HG03457 (cell line): ENCODE data around the gene CHST15.

ENCODE experiments used
- ATAC-seq: cut with Tn5 transposase; IDR thresholded peaks from one replicate; pipeline ENCODE4 v1.9.1; 2021; ENCODE audit warnings: moderate number of reproducible peaks; ENCODE audit not compliant: unreplicated experiment

The CHST15 gene

GRCh38 chr10:124066781-124067714 lies 26.4 kb downstream of the CHST15 start:
- ATAC-seq, result no peak

DNA sequence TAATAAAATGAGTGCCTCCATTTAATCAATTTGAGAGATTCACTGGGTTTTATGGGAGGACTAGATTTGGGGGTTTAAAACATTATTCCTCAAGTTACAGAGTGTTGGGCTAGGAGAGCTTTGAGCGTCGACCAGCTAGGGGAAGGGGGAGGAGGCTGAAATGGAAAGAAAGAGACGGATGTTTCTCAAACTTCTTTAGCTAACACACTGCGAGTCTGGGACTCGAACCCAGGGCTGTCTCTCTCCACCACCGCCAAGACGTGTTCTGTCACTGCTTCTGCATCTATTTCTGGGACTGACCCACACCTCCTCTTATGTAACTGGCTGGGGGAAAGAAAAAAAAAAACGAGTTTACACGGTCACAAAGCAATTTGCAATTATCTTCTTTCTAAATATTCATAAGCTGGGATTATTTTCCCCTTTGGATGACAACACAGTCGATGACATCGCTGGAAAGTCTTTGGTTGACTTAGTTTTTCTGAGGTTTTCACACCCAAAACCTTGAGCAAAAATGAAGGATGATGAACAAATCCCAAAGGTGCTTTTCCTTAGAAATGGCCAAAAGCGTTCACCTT lies 27.2 kb downstream of the CHST15 start:
- ATAC-seq, result no peak

GRCh38 chr10:124065382-124066125 lies 27.8 kb downstream of the CHST15 start:
- ATAC-seq, result no peak

DNA sequence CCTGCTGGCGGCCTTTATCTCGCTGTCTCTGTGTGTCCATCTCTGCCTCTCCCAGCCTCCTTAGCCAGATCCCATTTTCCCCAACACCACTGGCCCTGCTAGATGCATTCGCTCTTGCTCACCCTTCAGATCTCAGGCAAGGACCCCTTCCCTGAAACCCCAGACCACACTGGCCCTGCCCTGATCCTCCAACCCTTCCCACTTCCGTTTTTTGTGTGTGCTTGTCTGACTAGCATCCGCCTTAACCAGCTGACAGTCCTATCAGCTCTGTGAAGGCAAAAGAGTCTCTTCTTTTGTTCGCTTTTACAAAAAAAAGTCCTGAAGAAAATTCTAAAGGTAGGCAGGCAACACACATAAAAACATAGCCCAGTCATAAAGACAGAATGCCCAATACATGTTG lies 28.7 kb downstream of the CHST15 start:
- ATAC-seq, result no peak

DNA sequence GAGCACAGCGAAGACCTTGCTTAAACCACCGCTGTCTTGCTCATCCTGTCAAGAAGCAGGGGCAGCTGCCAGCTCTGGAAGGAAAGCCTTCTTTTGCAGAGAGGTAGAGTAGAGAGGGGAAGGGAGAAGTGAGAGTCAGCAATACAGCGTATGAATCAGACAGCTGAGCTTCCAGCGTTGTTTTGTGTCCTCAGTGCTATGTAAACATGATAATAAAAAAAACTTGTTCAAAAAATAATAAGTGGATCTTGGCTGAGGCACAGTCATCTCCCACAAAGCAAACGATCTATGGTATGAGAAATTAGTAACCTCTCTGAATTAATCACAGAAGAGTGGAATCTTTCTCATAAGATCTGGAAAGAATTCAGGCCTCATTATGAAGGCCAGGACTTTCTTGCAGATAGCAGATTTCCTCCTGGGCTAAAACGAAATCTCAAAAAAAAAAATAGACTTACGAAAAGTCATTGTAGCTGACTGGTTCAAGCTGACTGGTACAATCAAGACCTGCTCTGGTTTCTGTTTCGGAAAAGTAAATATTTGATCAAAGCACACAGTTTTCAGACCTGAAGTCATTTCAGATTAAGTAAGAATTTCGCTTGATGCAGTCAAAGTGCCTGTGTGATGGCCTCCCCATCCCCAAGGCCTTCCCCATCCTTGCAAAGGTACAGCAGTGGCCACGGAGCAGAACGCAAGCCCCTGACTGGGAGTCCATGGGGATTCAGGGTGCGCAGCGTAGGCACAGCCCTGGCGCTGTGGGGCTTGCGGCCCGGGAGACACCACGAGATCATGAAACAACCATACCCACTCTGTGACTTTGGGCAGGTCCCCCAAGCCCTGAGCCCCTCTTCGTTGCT lies 29.4 kb downstream of the CHST15 start:
- no peak for ATAC-seq

DNA sequence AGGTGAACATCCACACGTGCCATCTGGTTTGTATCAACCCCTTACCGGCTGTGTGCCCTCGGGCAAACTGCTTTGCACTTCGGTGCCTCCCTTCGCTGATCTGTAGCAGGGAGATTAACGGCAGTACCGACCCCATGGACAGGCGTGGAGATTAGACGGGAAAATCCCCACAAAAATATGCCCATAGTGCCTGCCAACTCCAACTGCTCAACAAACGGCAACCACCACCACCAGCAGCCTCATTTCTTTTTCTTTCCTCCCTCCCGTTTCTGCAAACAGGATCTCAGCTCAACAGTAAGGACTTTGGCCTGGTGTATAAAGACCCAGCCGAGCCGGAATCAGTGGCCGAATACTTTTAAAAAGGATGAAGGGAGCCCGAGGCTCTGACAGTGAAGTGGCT lies 31.0 kb downstream of the CHST15 start:
- no peak for ATAC-seq

DNA sequence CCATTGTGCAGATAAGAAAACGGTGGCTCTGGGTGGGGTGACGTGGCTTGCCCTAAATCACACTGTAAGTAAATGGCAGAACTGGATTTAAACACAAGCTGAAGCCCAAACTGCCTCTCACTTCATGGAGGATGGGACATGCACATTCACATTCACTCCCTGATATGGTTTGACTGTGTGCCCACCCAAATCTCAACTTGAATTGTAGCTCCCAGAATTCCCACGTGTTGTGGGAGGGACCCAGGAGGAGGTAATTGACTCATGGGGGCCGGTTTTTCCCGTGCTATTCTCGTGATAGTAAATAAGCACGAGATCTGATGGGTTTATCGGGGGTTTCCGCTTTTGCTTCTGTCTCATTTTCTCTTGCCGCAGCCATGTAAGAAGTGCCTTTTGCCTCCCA lies 32.4 kb downstream of the CHST15 start:
- ATAC-seq, result no peak

DNA sequence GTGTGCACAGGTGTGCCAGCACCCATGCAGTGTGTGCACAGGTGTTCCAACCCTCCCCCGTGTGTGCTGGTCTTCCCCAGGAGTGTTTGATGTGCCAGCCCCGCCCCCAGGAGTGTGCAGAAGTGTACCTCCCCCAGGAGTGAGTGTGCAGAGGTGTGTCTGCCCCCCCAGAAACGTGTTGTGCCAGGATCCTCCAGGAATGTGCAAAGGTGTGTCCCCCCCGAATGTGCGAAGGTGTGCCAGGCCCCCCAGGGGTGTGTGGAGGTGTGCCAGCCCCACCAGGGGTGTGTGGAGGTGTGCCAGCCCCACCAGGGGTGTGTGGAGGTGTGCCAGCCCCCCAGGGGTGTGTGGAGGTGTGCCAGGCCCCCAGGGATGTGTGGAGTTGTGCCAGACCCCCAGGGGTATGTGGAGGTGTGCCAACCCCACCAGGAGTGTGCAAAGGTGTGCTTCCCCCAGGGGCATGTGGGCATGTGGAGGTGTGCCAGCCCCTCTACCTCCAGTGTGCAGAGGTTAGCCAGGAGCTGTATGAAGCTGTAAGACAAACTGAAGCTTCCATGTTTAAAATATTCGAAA lies 33.2 kb downstream of the CHST15 start:
- no peak for ATAC-seq

DNA sequence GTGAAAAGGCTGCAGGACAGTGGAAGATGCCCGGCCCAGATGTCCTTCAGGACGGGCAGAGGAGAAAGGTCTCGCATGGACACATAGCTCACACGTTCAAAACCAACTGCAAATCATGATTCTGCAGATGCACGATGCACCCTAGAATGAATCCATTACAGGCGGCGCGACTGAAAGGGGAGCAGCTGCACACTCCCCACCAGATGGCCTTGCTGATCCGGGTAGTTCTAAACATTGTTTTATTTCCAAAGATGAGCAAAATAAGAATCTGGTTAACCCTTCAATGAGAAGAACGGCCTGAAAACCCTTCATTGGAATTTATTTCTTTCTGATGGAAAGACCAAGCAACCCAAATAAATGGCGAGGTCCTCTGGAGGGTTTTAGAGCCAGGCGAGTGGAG lies 33.8 kb downstream of the CHST15 start:
- no peak for ATAC-seq

- no peak for ATAC-seq
Measured at GRCh38 chr10:124058346-124059003, 34.9 kb downstream of the CHST15 start.

GRCh38 chr10:124057601-124058000 lies 35.8 kb downstream of the CHST15 start:
- no peak for ATAC-seq

DNA sequence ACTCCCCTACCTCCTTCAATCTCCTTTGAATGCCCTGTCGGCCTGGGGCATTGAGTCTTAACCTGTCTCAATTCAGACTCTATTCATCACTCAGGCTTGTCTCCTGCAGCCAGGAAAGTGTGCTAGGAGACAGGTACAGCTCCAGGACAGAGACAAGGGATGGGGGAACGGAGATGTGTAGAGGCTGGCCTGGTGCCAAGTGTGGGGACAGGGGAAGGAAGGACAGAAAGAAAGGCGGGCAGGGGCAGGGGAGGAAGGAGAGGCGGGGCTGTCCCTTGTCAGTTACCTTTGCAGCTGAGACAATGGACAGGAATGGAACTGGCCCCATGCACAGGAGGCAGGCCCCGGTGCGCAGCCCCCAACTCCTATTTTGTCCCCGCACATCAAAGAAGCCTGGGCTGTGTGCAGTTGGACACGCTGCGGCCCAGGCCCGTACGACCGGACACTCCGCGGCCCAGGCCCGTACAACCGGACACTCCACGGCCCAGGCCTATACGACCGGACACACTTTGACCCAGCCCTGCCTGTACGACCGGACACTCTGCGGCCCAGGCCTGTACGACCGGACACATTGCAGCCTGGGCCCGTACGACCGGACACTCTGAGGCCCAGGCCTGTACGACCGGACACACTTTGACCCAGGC lies 36.9 kb downstream of the CHST15 start:
- no peak for ATAC-seq

- no peak for ATAC-seq
Measured at GRCh38 chr10:124053971-124054370, 39.4 kb downstream of the CHST15 start.

DNA sequence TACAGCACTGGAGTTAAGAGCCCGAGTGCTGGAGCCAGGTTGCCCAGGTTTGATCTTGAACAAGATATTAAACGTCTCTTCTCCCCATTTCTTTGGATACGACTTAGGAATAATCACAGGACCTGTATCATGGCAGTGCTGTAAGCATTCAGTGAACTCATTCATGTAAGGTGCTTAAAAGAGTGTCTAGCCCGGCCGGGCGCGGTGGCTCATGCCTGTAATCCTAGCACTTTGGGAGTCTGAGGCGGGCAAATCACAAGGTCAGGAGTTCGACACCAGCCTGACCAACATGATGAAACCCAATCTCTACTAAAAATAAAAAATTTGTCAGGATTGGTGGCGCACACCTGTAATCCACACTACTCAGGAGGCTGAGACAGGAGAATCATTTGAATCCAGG lies 40.8 kb downstream of the CHST15 start:
- no peak for ATAC-seq

DNA sequence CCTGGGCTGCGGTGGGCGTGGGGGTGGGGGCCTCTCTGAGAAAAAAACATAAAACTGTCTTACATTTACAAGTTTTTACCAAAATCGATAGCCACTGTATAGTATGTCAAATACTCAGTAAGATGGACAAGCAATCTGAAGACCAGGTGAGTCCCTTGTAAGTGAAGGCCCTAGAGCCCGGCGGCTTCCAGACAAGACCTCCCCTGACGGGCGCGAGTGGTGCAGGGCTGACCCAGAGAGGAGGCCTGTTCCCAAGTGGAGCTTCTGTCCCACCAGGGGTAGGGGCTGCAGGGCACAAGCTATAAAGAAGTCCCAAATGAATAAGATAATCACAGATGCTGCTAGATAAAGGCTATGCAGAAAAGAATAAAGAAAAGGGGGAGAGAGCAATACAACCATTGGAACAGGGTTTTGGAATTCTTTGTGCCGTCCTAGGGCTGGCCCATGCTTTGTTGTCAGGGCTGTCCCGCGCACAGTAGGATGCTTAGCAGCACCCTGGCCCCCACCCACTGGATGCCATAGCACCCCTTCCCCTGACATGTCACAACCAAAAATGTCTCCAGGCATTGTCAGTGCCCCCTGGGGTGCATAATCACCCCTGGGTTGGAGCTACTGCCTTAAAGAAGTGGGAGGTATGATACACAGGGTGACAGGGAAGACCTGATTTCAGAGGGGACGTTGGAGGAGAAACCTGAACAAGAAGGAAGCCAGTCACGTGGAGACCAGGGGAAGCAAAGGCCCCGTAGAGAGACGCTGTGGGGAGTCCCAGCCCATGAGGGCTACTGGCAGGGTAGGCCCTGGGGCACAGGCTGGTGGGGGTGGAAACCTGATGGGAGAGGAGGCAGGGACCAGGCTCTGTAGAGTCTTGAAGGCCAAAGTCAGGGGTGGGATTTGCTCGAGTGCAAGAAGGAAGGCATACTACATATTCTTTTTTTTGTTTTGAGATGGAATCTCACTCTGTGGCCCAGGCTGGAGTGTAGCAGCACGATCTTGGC lies 43.1 kb downstream of the CHST15 start:
- no peak for ATAC-seq

DNA sequence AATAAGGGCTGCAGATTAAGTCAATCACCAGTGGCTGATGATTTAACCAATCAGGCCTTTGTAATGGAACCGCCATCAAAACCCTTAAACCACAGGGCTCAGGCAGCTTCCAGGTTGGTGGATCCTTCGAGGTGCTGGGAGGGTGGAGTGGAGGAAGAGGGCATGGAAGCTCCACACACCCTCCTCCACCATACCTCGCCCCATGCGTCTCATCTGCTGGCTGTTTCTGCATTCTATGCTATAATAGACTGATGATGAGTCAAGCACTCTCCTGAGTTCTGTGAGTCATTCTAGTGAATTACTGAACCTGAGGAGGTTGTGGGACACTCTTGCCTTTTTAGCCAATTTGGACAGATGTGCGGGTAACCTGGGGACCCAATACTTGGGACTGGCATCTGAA lies 43.9 kb downstream of the CHST15 start:
- no peak for ATAC-seq

DNA sequence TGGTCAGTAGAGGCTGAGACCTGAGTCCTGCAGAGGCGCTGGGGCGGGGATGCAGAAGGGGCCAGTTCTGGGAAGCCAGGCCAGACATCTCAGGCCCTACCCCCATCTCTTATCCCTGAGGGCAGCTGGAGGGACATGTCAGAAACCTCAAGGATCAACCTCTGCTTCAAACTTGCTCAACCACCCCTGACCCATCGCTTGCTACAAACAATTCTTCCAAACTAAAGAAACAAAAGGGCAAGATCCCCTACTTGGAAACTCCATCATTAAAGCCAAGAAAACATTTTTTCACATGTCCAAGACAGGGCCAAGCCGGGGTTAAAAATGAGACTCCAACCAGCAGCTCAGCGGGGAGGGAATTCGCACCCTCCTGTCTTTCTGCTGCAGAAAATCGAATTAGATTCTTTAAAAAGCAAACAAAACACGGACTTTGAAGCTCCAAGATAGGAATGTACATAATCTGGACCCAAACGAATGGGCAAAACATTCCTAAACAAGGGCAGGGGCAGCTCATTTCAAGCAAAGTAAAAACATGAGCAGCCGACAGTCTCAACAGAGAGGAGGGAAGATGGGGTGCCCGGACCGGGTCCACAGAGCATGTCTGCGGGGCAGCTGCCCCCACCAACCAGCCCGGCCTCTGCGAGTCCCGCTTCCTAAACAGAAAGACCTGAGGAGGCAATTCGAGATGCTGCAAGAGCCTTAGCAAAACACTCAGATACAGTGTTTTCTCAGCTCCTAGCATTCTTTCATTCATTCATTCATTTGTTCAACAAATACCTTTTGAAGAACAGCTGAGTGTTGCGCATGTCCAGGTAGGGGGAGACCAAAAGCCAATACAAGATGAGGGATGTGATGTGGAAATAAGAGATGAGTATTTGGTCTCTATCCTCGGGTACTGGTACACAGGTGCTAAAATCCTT lies 44.8 kb downstream of the CHST15 start:
- no peak for ATAC-seq
